Activated T-cell treated with anti-CD3 and anti-CD28 coated beads for 48 hours (primary cell): ENCODE measurements around the gene GPSM1.

ENCODE experiments used
- DNase-seq: peaks from one replicate; pipeline ENCODE4 v3.0.0-alpha.2; 2020; ENCODE audit warnings: low read depth

The GPSM1 gene

DNA sequence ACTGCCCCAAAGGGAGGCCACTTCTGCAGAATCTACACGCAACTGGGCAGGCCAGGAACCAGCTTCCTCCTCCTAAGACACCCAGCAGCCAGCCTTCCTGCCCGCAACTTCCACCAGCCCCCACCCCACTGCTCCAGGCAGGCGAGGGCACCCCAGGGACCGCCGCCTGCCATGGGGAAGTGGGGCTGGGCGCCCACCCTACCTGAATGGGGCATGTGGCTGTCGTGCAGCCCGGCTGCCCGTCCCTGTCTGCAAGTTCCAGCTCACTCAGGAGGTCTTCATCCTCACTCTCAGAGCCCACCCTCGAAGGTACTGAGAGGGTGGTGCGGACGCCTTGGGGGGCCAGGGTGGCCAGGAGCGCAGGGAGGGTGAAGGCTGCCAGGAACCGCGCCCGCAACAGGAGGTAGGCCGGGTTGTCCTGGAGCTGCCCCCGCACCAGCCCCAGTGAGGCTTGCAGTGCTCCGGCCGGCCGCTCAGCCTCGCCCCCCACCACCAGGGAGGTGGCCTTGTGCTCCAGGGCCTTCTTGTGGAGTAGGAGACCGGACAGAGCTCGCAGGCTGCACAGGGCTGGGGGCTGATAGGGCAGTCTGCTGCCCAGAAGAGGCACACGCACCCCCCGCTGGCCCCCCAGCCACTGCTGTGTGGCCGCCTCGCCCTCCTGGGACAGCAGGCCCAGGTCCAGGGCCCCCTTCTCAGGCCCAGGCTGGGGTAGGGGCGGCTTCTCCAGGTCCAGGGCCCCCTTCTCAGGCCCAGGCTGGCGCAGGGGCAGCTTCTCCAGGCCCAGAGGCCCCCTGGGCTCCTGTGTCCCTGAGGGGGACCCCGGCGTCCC lies 50.2 kb downstream of the GPSM1 start:
- no peak for DNase-seq

DNA sequence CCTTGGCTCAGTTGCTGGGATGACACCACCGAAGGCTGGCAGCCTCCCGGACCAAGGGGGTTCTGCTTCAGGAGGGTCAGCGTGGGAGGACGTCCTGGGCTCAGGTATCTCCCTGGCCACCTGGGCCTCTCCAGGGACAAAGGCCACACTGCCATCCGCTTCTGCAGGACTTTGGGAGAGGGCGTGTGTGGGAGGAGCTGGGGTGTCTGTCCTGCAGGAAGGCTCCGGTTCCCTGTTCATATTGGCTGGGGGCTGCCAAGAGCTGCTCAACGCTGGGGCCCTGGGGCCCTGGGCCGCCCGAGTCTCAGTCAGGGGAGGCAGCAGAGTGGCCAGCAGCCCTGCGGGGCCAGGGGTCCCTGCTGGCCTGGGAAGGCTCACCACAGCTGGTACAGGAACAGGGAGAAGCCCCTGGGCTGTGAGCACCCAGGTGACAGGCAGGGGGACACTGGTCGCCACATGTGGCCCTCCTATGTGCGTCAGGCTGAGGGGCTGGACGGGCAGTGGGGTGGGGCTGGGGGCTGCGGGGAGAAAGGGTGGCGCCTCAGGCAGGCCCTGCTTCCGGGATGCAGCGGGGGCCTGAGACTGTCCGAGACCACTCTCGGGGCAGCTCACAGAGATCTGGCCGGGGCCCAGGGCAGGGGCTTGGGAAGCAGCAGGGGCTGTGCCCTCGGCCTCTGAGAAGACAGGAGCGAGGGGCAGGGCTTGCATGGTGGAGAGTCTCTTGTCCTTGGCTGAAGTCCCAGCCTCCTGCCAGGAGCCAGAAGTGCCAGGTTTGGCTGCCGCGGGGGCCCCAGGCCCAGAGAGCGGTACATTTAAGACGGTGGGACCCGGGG lies 51.0 kb downstream of the GPSM1 start:
- no peak for DNase-seq

GRCh38 chr9:136379003-136379287 lies 51.6 kb downstream of the GPSM1 start:
- DNase-seq, result no peak

- DNase-seq, result no peak
Observed at GRCh38 chr9:136379401-136379800, 52.1 kb downstream of the GPSM1 start.

GRCh38 chr9:136379891-136380290 lies 52.6 kb downstream of the GPSM1 start:
- DNase-seq, result no peak

DNA sequence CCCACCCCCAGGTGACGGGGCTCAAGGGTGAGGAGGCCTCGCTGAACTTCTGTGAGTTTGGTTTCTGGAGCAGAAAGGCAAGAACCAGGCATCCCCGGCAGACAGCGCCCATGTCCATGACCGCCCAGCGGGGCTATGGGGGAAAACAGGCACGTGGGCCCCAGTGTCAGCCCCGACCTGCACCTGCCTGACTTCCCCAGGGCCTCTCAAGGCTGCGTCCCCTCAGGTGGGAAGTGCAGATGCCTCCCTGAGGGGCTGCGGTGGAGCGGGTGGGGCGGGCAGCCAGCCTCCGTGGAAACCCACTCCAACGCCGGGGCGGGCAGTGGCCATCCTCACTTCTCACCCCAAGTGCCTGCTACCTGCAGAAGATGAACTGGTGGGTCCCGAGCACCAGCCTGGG lies 53.0 kb downstream of the GPSM1 start:
- no peak for DNase-seq

- DNase-seq, result no peak
Observed at GRCh38 chr9:136381311-136381710, 54.0 kb downstream of the GPSM1 start.

DNA sequence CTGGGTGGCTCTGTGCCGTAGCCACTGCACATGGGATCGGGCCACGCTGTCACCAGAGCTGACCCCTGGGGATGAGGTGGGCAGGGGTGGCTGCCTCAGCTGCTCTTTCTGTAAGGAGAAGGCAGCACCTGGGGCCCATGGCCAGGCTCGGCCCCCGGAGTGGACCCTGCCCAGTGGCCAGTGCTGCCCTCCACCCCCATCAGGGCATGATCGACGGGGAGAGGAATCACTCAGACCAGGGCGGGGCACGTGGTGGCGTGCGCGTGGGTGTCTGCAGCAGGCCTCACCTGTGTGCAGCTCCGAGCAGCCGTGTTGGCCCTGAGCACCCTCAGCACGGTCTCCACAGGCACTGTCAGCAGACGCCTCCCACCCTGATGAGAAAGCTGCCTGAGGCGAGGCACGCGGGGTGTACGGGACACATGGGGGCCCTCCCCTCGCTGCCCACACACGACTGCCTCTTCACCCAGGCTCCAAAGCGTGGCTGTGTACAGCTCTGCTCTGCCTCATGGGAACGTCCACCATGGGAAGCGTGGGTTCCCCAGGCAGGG lies 54.7 kb downstream of the GPSM1 start:
- no peak for DNase-seq

GRCh38 chr9:136383436-136383835 lies 56.1 kb downstream of the GPSM1 start:
- no peak for DNase-seq

- no peak for DNase-seq
Observed at GRCh38 chr9:136385015-136385414, 57.7 kb downstream of the GPSM1 start.

GRCh38 chr9:136386018-136386417 lies 58.7 kb downstream of the GPSM1 start:
- no peak for DNase-seq

GRCh38 chr9:136387217-136387616 lies 59.9 kb downstream of the GPSM1 start:
- no peak for DNase-seq

DNA sequence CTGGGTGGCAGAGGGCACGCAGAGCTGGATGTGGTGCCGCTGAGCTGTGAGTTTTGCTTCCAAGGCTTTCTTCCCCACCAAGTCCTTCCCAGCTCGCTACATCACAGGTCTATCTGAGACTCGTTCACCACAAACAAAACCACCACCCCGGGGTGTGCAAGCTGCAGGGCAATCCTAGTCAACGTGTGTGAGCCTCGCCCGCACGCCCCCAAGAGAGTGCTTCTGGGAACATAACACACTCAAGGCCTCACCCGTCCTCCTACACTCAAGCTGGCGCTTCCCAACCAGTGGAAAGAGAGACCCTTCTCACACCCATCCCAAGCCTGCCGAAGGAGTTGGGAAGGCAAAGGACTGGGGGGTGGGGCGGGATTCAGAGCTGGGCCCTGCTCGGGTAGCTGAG lies 62.1 kb downstream of the GPSM1 start:
- DNase-seq, result no peak

- DNase-seq, result no peak
Observed at GRCh38 chr9:136391737-136392537, 64.6 kb downstream of the GPSM1 start.

DNA sequence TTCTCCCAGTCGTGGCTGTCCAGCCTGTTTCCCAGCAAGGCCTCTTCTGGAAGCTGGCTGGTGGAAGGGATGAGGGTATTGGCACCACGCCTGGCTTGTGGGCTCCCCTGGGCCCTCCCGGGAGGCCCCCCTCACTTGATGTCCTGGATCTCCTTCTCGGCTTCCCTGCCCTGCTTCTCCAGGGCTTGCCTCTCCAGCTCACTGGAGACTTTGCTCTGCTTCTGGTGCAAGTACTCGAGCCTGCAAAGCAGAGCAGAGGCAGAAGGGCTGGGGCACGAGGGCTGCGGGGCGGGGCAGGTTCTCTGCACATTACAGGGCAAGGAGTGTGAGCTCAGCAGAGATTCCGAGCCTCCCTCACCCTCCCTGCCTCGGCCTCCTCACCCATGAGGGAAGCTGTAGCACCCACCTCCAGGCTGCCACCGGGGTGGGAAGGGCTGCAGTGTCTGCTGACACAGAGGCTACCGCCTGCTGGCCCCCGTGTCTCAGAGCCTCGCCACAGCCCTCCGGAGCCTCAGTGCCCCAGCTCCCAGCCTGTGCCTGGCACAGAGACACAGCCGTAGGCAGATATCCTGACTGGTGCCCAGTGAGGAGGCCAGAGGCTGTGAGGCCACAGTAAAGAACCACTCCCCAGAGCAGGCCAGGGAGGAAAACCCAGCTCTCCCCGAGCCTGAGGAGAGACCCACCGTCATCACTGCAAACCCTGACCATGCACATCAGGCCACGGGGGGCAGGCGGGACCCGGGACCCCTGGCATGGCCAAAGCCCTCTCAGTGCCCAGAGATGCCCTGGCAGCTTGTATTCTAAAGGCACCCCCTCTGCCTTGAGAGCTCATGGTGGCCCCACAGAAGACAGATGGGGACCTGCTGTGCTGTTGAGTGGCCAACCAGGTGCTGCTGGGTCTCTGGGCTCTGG lies 65.5 kb downstream of the GPSM1 start:
- no peak for DNase-seq

- no peak for DNase-seq
Observed at GRCh38 chr9:136393531-136393930, 66.2 kb downstream of the GPSM1 start.

GRCh38 chr9:136394312-136395019 lies 67.1 kb downstream of the GPSM1 start:
- DNase-seq, result no peak

- no peak for DNase-seq
Observed at GRCh38 chr9:136395020-136395340, 67.6 kb downstream of the GPSM1 start.

DNA sequence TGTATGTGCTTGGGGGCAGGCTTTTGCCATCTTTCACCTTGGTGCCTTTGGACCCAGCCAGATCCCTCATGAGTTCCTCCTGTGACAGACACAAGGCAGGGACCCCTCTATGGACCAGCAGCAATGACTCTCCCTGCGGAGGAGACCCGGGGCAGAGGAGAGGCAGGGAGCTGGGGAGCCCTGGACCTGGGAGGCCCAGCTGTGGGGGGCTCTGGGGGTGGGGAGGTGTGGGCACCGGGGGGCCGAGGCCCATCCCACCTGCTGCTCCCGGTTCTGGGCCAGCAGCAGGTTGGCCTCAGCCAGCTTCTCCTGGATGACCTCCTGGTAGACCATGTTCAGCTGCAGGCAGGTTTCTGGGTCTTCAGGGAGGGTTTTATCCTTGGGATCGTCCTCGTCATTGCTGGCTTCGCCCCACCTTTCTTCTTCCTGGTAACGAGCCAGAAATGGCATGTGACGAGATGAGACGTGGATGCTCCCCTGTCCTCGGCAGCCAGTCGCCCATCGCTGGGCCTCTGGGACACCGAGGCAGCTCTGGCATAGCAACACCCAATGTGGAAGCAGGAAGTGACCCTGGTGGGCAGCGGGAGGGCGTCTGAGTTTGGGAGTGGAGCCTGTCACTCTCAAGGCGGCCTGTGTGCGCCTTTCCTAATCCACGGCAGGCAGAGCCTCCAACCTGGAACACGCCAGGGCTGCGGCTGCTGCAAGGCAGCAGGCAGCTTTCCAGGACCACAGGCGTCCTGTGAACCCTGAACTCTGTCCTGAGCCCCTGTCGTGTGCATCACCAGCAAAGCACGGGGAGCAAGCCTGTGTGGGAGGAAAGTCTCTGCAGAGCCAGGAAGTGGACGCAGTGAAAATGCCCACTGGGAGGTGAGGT lies 68.2 kb downstream of the GPSM1 start:
- DNase-seq, result no peak

- DNase-seq, result no peak
Observed at GRCh38 chr9:136396219-136396515, 68.8 kb downstream of the GPSM1 start.
